Body of pancreas (tissue), 4 donors: ENCODE measurements around the gene BMERB1.

ENCODE experiments used
- CTCF ChIP-seq, 7 experiments: fragments of 450-650 bp in 4 of 7; fragments of 200-600 bp in 3 of 7; sonication (generic) in 3 of 7; IDR thresholded peaks; one replicate each; pipeline ENCODE4 v1.5.1; 2016 to 2019; ENCODE audit warnings: antibody characterized with exemption in 7 of 7
- POLR2A ChIP-seq, 3 donors: fragments of 450-650 bp; IDR thresholded peaks; one replicate each; pipeline ENCODE4 v1.6.1; 2016; ENCODE audit warnings: antibody characterized with exemption in 3 of 3, mild to moderate bottlenecking in 2 of 3

GRCh38 chr16:15602285-15603044, 168.1 kb downstream of the BMERB1 start:
- TF ChIP-seq POLR2A (IDR thresholded peaks at IDR 0.05), result no peak
- no peak for TF ChIP-seq CTCF (IDR thresholded peaks at IDR 0.05)
